Umbilical cord (tissue), 2 donors: ENCODE measurements around the gene OCA2. TPM values are rescaled to one million over a fixed set of nuclear protein-coding genes. Genes with fewer than 3 reads are reported as not detected.
"Not testable (repeated sequence)": the region's sequence is repeated elsewhere in the genome, so short reads cannot be mapped to it uniquely, and the experiment has no call there.

ENCODE experiments used
- DNase-seq: peaks from one replicate; pipeline ENCODE4 v3.0.0-alpha.2; 2015; ENCODE audit warnings: low spot score
- total RNA-seq: library from RNA; depleted of rRNA; stranded (reverse); fragments of >200 nt; gene quantifications from one replicate; pipeline ENCODE4 v1.2.3, GENCODE V29; 2014; ENCODE audit warnings: low replicate concordance; ENCODE audit not compliant: insufficient read depth

OCA2 gene
- total RNA-seq, 1 donor from 2014 or later, result 41.2 TPM

- not testable (repeated sequence) for DNase-seq
Observed at GRCh38 chr15:28121577-28121976, 22.5 kb upstream of the OCA2 start.

GRCh38 chr15:28120359-28120640, 21.2 kb upstream of the OCA2 start:
- DNase-seq, result no peak

- DNase-seq, result no peak
Observed at GRCh38 chr15:28118531-28118930, 19.4 kb upstream of the OCA2 start.

- no peak for DNase-seq
Observed at GRCh38 chr15:28118083-28118482, 19.0 kb upstream of the OCA2 start.

GRCh38 chr15:28117432-28117990, 18.4 kb upstream of the OCA2 start:
- DNase-seq, result no peak

- DNase-seq, result no peak
Observed at GRCh38 chr15:28116521-28117431, 17.7 kb upstream of the OCA2 start.

- DNase-seq, result no peak
Observed at GRCh38 chr15:28115871-28116270, 16.8 kb upstream of the OCA2 start.

GRCh38 chr15:28114721-28115622, 15.9 kb upstream of the OCA2 start:
- DNase-seq, result no peak

GRCh38 chr15:28114114-28114455, 15.0 kb upstream of the OCA2 start:
- DNase-seq, result no peak

GRCh38 chr15:28113394-28114113, 14.4 kb upstream of the OCA2 start:
- DNase-seq, result no peak

GRCh38 chr15:28112962-28113361, 13.8 kb upstream of the OCA2 start:
- no peak for DNase-seq

- no peak for DNase-seq
Observed at GRCh38 chr15:28112101-28112760, 13.1 kb upstream of the OCA2 start.

GRCh38 chr15:28111543-28111942, 12.4 kb upstream of the OCA2 start:
- DNase-seq, result no peak

GRCh38 chr15:28110481-28110881, 11.4 kb upstream of the OCA2 start:
- DNase-seq, result no peak

GRCh38 chr15:28109626-28110455, 10.7 kb upstream of the OCA2 start:
- no peak for DNase-seq

GRCh38 chr15:28107904-28108275, 8.8 kb upstream of the OCA2 start:
- no peak for DNase-seq

- DNase-seq, result peak; percentile 28
Observed at GRCh38 chr15:28107111-28107903, 8.2 kb upstream of the OCA2 start.

GRCh38 chr15:28106294-28107110, 7.4 kb upstream of the OCA2 start:
- no peak for DNase-seq

GRCh38 chr15:28105793-28106192, 6.7 kb upstream of the OCA2 start:
- no peak for DNase-seq
